Keratinocyte (primary cell): ENCODE data around the gene HELZ. TPM values are rescaled to one million over a fixed set of nuclear protein-coding genes. Genes with fewer than 3 reads are reported as not detected.

Source experiments
- DNase-seq: peaks from one replicate; pipeline ENCODE4 v3.0.0-alpha.2; 2011; ENCODE audit warnings: low read depth, missing footprints, low spot score
- FAIRE-seq: peaks from 2 replicates; lab custom pipeline; 2011; peaks lifted over from hg19 to GRCh38; lab: Jason Lieb, UNC
- H2AFZ ChIP-seq: 2 replicates; pipeline ENCODE4 v1.6.0; 2012; ENCODE audit warnings: low read length, control low read depth, inconsistent platforms; ENCODE audit not compliant: control insufficient read depth
- H3K27ac ChIP-seq: 2 replicates; pipeline ENCODE4 v1.5.1; 2011; ENCODE audit warnings: low read length; ENCODE audit not compliant: control insufficient read depth, insufficient read depth
- H3K27me3 ChIP-seq: 3 replicates; pipeline ENCODE4 v1.6.0; 2011; ENCODE audit warnings: low read length; ENCODE audit not compliant: control insufficient read depth, insufficient read depth; ENCODE audit errors: extremely low read depth
- H3K36me3 ChIP-seq, 2 experiments: 2 replicates in 1 of 2; 3 replicates in 1 of 2; pipeline ENCODE4 v1.5.1; 2011; ENCODE audit warnings: low read length in 2 of 2, mild to moderate bottlenecking in 1 of 2; ENCODE audit not compliant: control insufficient read depth in 2 of 2, insufficient read depth in 2 of 2; ENCODE audit errors: extremely low read depth in 1 of 2
- H3K4me1 ChIP-seq: 3 replicates; pipeline ENCODE4 v1.5.1; 2011; ENCODE audit warnings: low read length; ENCODE audit not compliant: control insufficient read depth, insufficient read depth; ENCODE audit errors: extremely low read depth
- H3K4me2 ChIP-seq: 3 replicates; pipeline ENCODE4 v1.6.0; 2011; ENCODE audit warnings: low read depth, low read length; ENCODE audit not compliant: control insufficient read depth, insufficient read depth; ENCODE audit errors: extremely low read depth
- H3K4me3 ChIP-seq, 3 experiments: fragments of 200-600 bp in 1 of 3; sonication (generic) in 1 of 3; 2 replicates in 2 of 3; 3 replicates in 1 of 3; pipeline ENCODE4 v1.5.1; 2011 to 2016; ENCODE audit warnings: low read length in 3 of 3, mild to moderate bottlenecking in 3 of 3, control low read depth in 2 of 3, inconsistent platforms in 1 of 3, low read depth in 1 of 3, mixed read lengths in 1 of 3, mixed run types in 1 of 3, moderate library complexity in 1 of 3; ENCODE audit not compliant: control insufficient read depth in 2 of 3, insufficient read depth in 2 of 3; ENCODE audit errors: extremely low read depth in 1 of 3
- H3K79me2 ChIP-seq: 2 replicates; pipeline ENCODE4 v1.6.0; 2012; ENCODE audit warnings: low read length; ENCODE audit not compliant: control insufficient read depth, insufficient read depth
- H3K9ac ChIP-seq: 3 replicates; pipeline ENCODE4 v1.6.0; 2011; ENCODE audit warnings: low read length; ENCODE audit not compliant: control insufficient read depth, insufficient read depth; ENCODE audit errors: extremely low read depth
- H3K9me1 ChIP-seq: 3 replicates; pipeline ENCODE4 v1.6.0; 2011; ENCODE audit warnings: low read length; ENCODE audit not compliant: control insufficient read depth, insufficient read depth; ENCODE audit errors: extremely low read depth
- H3K9me3 ChIP-seq: 2 replicates; pipeline ENCODE4 v1.5.1; 2012; ENCODE audit warnings: low read depth, low read length; ENCODE audit not compliant: control insufficient read depth
- H4K20me1 ChIP-seq: 3 replicates; pipeline ENCODE4 v1.6.0; 2011; ENCODE audit warnings: low read length; ENCODE audit not compliant: control insufficient read depth, insufficient read depth; ENCODE audit errors: extremely low read depth
- CTCF ChIP-seq, 3 experiments: IDR thresholded peaks in 1 of 3; conservative IDR thresholded peaks in 1 of 3; optimal IDR thresholded peaks in 1 of 3; 2 replicates in 2 of 3; 3 replicates in 1 of 3; pipeline versions ENCODE3 to v1.5.1; 2011; ENCODE audit warnings: low read length in 3 of 3, mild to moderate bottlenecking in 3 of 3, moderate library complexity in 2 of 3, control low read depth in 1 of 3, inconsistent platforms in 1 of 3; ENCODE audit not compliant: insufficient read depth in 2 of 3; ENCODE audit errors: extremely low read depth in 1 of 3
- EZH2 ChIP-seq: IDR thresholded peaks from one replicate; pipeline ENCODE4 v1.6.1; 2012; ENCODE audit warnings: inconsistent platforms, mild to moderate bottlenecking, low read length, moderate library complexity
- dilution Hi-C: fragments of 300-500 bp; cut with MboI; formaldehyde crosslinking; loops from one replicate; pipeline ENCODE4 v1.7.0; 2020; ENCODE audit warnings: low sequenced_read_pairs; ENCODE audit not compliant: extremely low pct_ligation_motif_present
- polyA plus RNA-seq, 5 experiments: library from polyadenylated mRNA; depleted of rRNA in 3 of 5; stranded (reverse) in 3 of 5; stranded (forward) in 1 of 5; unstranded in 1 of 5; fragments of >200 nt; gene quantifications; 1 replicate in 1 of 5; 2 replicates in 3 of 5; 3 replicates in 1 of 5; pipeline versions ENCODE4 v1.2.1 to v1.2.3, GENCODE V29; 2011 to 2012; ENCODE audit warnings: missing spikeins in 2 of 5, low read depth in 1 of 5, low replicate concordance in 1 of 5

The HELZ gene
- polyA plus RNA-seq, 1 donor (not counting 4 experiments of a cell fraction or from before 2014, with no cell fraction given): 18.2 TPM

- peaks cover 19 to 22% of the 10 kb centered on the region in 2 experiments for H3K36me3 ChIP-seq
- no peak for FAIRE-seq
Observed at GRCh38 chr17:67107811-67108775, 136.9 kb downstream of the HELZ start.

GRCh38 chr17:67107171-67107570 lies 137.8 kb downstream of the HELZ start:
- no peak overlapping the region for H3K9ac ChIP-seq
- peaks cover 17 to 22% of the 10 kb centered on the region in 2 experiments for H3K36me3 ChIP-seq
- FAIRE-seq: no peak
- H3K4me3 ChIP-seq: no peak overlapping the region
- no peaks in the 10 kb centered on the region for H3K9me3 ChIP-seq
- dilution Hi-C loops: no loop called here
- H2AFZ ChIP-seq: no peak overlapping the region
- TF ChIP-seq EZH2 (no peak), CTCF (optimal IDR thresholded peaks at IDR 0.05 in 1 of 3, IDR thresholded peaks at IDR 0.05 in 1 of 3, conservative IDR thresholded peaks at IDR 0.05 in 1 of 3; ENCODE audit: extremely low read depth in 1 of 3, insufficient read depth in 2 of 3, low read length in 3 of 3) (no peak)
- H3K27me3 ChIP-seq: no peaks in the 10 kb centered on the region
- no peak for DNase-seq
- no peaks in the 10 kb centered on the region for H4K20me1 ChIP-seq
- no peak overlapping the region for H3K27ac ChIP-seq
- peaks cover 2% of the 10 kb centered on the region for H3K79me2 ChIP-seq
- no peak overlapping the region for H3K4me2 ChIP-seq
- no peaks in the 10 kb centered on the region for H3K4me1 ChIP-seq
- H3K9me1 ChIP-seq: no peaks in the 10 kb centered on the region

More at GRCh38 chr17:67107811-67108775, 136.9 kb downstream of the HELZ start:
- Histone ChIP-seq H3K9ac (no peak overlapping the region), H3K9me1 (no peaks in the 10 kb centered on the region), H3K79me2 (peaks cover under 1% of the 10 kb centered on the region), H3K4me3 (no peak overlapping the region), H3K27ac (no peak overlapping the region), H3K27me3 (no peaks in the 10 kb centered on the region), H3K4me2 (no peak overlapping the region), H3K4me1 (no peaks in the 10 kb centered on the region), H4K20me1 (no peaks in the 10 kb centered on the region), H3K9me3 (no peaks in the 10 kb centered on the region), H2AFZ (no peak overlapping the region)
- DNase-seq: no peak
- TF ChIP-seq EZH2: no peak
- no peak for TF ChIP-seq CTCF (optimal IDR thresholded peaks at IDR 0.05 in 1 of 3, IDR thresholded peaks at IDR 0.05 in 1 of 3, conservative IDR thresholded peaks at IDR 0.05 in 1 of 3; ENCODE audit: extremely low read depth in 1 of 3, insufficient read depth in 2 of 3, low read length in 3 of 3)
- dilution Hi-C loops: no loop called here
